Neural cell (in vitro differentiated cells): ENCODE data around the gene CTDP1. TPM values are rescaled to one million over a fixed set of nuclear protein-coding genes. Genes with fewer than 3 reads are reported as not detected.

ENCODE experiments used
- H2AFZ ChIP-seq: fragments of 200-600, 300-800 bp; sonication (generic), shearing (Covaris generic); 2 replicates; pipeline ENCODE4 v1.6.0; 2014; ENCODE audit warnings: low read depth, mild to moderate bottlenecking, antibody characterized with exemption, low read length, moderate library complexity
- H3F3A ChIP-seq: fragments of 200-600 bp; shearing (Covaris generic); 2 replicates; pipeline ENCODE4 v1.6.1; 2016; ENCODE audit warnings: mild to moderate bottlenecking, moderate library complexity, mixed read lengths, antibody characterized with exemption, low read length; ENCODE audit not compliant: insufficient read depth, poor library complexity, severe bottlenecking
- H3K27ac ChIP-seq: fragments of 200-600, 300-800 bp; sonication (generic), shearing (Covaris generic); 2 replicates; pipeline ENCODE4 v1.5.1; 2014; ENCODE audit warnings: mild to moderate bottlenecking, low read length, moderate library complexity
- H3K27me3 ChIP-seq: fragments of 300-800, 200-600 bp; sonication (generic), shearing (Covaris generic); 2 replicates; pipeline ENCODE4 v1.6.0; 2014; ENCODE audit warnings: mild to moderate bottlenecking, low read depth, low read length, moderate library complexity; ENCODE audit not compliant: insufficient read depth
- H3K36me3 ChIP-seq: fragments of 300-800, 200-600 bp; sonication (generic), shearing (Covaris generic); 2 replicates; pipeline ENCODE4 v1.5.1; 2014; ENCODE audit warnings: mild to moderate bottlenecking, antibody characterized with exemption, low read length, moderate library complexity; ENCODE audit not compliant: insufficient read depth
- H3K4me2 ChIP-seq: fragments of 300-800, 200-600 bp; sonication (generic), shearing (Covaris generic); 2 replicates; pipeline ENCODE4 v1.6.0; 2014; ENCODE audit warnings: mild to moderate bottlenecking, low read length
- H3K4me3 ChIP-seq: fragments of 300-800, 200-600 bp; sonication (generic), shearing (Covaris generic); 2 replicates; pipeline ENCODE4 v1.5.1; 2014; ENCODE audit warnings: mild to moderate bottlenecking, low read length, moderate library complexity
- H3K79me2 ChIP-seq: fragments of 200-600 bp; shearing (Covaris generic); replicated peaks from 2 replicates; pipeline ENCODE4 v1.6.0; 2014; ENCODE audit warnings: mild to moderate bottlenecking, low read length, moderate library complexity; ENCODE audit not compliant: insufficient read depth
- H3K9ac ChIP-seq: fragments of 300-800, 200-600 bp; sonication (generic), shearing (Covaris generic); 2 replicates; pipeline ENCODE4 v1.6.1; 2016; ENCODE audit warnings: mild to moderate bottlenecking, low read length, mixed read lengths
- H3K9me2 ChIP-seq: fragments of 200-600 bp; shearing (Covaris generic); 2 replicates; pipeline ENCODE4 v1.6.1; 2016; ENCODE audit warnings: mild to moderate bottlenecking, low read length, mixed read lengths; ENCODE audit not compliant: insufficient read depth
- H3K9me3 ChIP-seq: fragments of 200-600, 300-800 bp; sonication (generic), shearing (Covaris generic); 2 replicates; pipeline ENCODE4 v1.6.1; 2016; ENCODE audit warnings: mild to moderate bottlenecking, mixed run types, low read length, moderate library complexity, mixed read lengths
- H4K20me1 ChIP-seq: fragments of 200-600 bp; shearing (Covaris generic); 2 replicates; pipeline ENCODE4 v1.6.1; 2016; ENCODE audit warnings: mild to moderate bottlenecking, mixed run types; ENCODE audit not compliant: insufficient read depth
- EP300 ChIP-seq: fragments of 450-650 bp; conservative IDR thresholded peaks from 2 replicates; pipeline ENCODE4 v1.6.1; 2014; ENCODE audit warnings: antibody characterized with exemption, mild to moderate bottlenecking, moderate library complexity; ENCODE audit not compliant: poor library complexity, severe bottlenecking
- EZH2 ChIP-seq: fragments of 200-600, 300-800 bp; shearing (Covaris generic), sonication (generic); IDR thresholded peaks from 2 replicates; pipeline ENCODE4 v1.6.1; 2014; ENCODE audit warnings: antibody characterized with exemption, low read length, borderline replicate concordance, mild to moderate bottlenecking; ENCODE audit not compliant: insufficient read depth, poor library complexity, severe bottlenecking
- MXI1 ChIP-seq: fragments of 450-650 bp; conservative IDR thresholded peaks from 2 replicates; pipeline ENCODE4 v1.6.1; 2014; ENCODE audit warnings: antibody characterized with exemption, mild to moderate bottlenecking; ENCODE audit not compliant: poor library complexity, severe bottlenecking
- RAD21 ChIP-seq: fragments of 450-650 bp; conservative IDR thresholded peaks from 2 replicates; pipeline ENCODE4 v1.6.1; 2014; ENCODE audit warnings: antibody characterized with exemption, mild to moderate bottlenecking, moderate library complexity
- REST ChIP-seq: IDR thresholded peaks from 2 replicates; pipeline ENCODE4 v1.6.1; 2012; ENCODE audit warnings: borderline replicate concordance
- SMC3 ChIP-seq: fragments of 450-650 bp; conservative IDR thresholded peaks from 2 replicates; pipeline ENCODE4 v1.6.1; 2014; ENCODE audit warnings: antibody characterized with exemption, mild to moderate bottlenecking, moderate library complexity; ENCODE audit not compliant: poor library complexity
- TAF1 ChIP-seq: IDR thresholded peaks from 2 replicates; pipeline ENCODE4 v1.6.1; 2012; ENCODE audit warnings: low read depth
- polyA plus RNA-seq: library from polyadenylated mRNA; depleted of rRNA; stranded (reverse); fragments of >200 nt; gene quantifications from 2 replicates; pipeline ENCODE4 v1.2.3, GENCODE V29; 2014

CTDP1 gene
- polyA plus RNA-seq, 1 donor from 2014 or later = 22.3 TPM

GRCh38 chr18:79772108-79772864 lies 92.7 kb downstream of the CTDP1 start:
- Histone ChIP-seq H3K9me3 (no peaks in the 10 kb centered on the region), H3K27me3 (no peaks in the 10 kb centered on the region), H3K9me2 (no peaks in the 10 kb centered on the region), H3K79me2 (no peaks in the 10 kb centered on the region), H3K4me3 (no peak overlapping the region), H3K9ac (no peak overlapping the region), H2AFZ (no peak overlapping the region), H3F3A (no peaks in the 10 kb centered on the region), H3K4me2 (no peak overlapping the region), H4K20me1 (no peaks in the 10 kb centered on the region), H3K36me3 (no peaks in the 10 kb centered on the region), H3K27ac (no peak overlapping the region)
- TF ChIP-seq MXI1 (no peak), RAD21 (no peak), SMC3 (no peak), REST (no peak), TAF1 (no peak)

- no peak overlapping the region for H3K9ac ChIP-seq
- TF ChIP-seq EP300 (no peak), REST (no peak), EZH2 (no peak)
- H3K4me2 ChIP-seq = no peak overlapping the region
- H3K9me3 ChIP-seq = no peaks in the 10 kb centered on the region
- H3K27me3 ChIP-seq = no peaks in the 10 kb centered on the region
- H3F3A ChIP-seq = no peaks in the 10 kb centered on the region
- no peak overlapping the region for H3K27ac ChIP-seq
- H4K20me1 ChIP-seq = no peaks in the 10 kb centered on the region
- H3K36me3 ChIP-seq = no peaks in the 10 kb centered on the region
- no peak overlapping the region for H2AFZ ChIP-seq
- H3K9me2 ChIP-seq = no peaks in the 10 kb centered on the region
- H3K4me3 ChIP-seq = no peak overlapping the region
- H3K79me2 ChIP-seq = no peaks in the 10 kb centered on the region
Measured at GRCh38 chr18:79772865-79773696, 93.5 kb downstream of the CTDP1 start.
